Activated T-cell treated with anti-CD3 and anti-CD28 coated beads, Interleukin-2, amount 50 U/mL, for 48 hours (primary cell): ENCODE measurements around the gene TEAD2.

ENCODE experiments used
- DNase-seq, 2 experiments: peaks; one replicate each; pipeline ENCODE4 v3.0.0-alpha.2; 2020

The TEAD2 gene

DNA sequence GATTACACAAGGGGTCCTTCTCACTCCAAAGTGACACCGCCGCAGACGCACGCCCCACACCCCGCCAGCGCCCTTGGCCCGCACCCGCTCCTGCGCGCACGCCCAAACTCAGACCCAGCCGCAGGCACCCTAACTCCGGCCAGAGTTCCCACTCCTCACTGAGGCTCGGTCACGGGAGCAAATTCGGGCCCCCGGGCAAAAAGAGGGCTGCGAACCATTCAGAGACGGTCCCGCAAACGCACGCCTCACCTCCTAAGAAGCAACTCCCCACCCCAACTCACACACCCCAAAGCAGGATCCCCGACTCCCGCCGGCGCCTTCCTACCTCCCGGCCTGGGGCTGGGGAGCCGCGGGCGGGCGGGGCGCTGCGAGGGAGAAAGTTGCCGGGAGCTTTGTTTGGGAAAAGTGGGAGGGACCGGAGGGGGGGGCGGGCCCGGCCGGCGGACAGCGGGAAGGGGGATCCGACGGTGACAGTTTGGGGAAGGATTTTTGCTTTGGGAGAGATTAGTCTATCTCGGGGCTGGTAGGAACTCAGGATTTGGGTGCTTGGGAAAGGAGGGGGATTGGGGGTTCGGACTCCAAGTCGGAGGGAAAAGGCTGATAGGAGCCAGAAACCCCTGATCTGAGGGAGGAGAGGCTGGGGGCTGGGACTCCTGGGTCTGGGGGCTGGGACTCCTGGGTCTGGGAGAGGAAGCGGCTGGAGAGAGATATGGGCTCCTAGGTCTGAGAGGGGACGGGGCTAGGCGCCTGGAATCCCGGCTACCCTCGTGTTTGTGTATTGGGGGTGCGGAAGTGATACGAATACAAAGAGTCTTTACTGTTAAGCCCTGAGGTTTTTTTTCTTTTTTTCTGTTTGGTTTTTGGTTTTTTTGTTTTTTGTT, at the start of gene TEAD2:
TEAD2 (minus strand) TSS at position 369 of the 881 bp plus-strand sequence. CDS start 2,341 bp downstream, outside the sequence.
- peak in 1 of 2 experiments; percentile 36 for DNase-seq

DNA sequence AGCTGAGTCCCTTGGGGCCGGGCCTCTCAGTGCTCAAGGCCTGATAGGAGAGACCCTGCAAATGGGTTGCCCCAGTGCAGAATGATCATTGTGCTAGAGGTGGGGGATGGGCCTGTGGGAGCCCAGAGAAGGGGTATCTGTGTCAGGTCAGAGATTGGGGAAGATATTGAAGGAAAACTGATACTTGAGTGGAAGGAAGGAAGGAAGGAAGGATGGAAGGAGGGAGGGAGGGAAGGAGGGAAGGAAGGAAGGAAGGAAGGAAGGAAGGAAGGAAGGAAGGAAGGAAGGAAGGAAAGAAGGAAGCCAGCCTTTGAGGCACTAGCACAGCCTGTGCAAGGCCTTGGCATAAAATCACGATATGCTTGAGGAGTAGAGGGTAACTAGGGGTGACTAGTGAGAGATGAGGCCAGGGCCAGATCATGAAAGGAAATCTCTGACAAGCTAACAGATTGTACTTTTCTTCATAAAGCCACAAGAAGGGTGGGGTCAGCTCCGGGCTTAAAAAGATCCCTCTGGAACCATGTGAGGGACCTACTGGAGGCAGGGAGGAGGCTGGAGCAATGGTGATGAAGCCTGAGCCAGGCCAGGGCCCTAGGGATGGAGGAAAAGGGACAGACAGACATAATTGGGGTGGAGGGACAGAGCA, 49.6 kb upstream of the TEAD2 start:
- DNase-seq, result no peak

DNA sequence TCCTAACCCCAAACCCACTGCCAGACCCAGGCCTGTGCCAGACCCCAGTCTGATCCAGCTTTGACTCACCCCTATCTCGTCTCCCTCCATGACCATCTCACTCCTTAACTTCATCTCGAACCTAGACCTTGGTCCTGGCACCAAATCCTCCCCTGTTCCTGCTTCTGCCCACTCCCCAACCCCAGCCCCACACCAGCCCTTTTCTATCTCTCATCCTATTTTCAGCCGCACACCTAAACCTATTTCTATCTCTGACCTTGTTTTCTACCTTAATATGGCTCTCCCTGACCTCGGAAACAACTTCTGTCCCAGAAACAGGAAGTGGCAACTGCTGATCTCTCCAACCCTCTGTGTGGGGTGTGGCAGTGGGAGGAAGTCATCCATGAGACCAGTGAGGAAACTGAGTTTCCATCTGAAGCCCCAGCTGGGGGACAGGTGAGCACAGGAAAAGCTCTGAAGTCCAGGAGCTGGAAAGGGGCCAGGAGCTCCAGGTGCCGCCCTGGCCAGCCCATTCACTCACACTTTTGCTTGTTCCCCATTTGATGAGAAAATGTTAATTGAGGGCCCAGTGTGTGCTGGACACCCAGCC, 47.3 kb upstream of the TEAD2 start:
- peak in 1 of 2 experiments; percentile 39 for DNase-seq

DNA sequence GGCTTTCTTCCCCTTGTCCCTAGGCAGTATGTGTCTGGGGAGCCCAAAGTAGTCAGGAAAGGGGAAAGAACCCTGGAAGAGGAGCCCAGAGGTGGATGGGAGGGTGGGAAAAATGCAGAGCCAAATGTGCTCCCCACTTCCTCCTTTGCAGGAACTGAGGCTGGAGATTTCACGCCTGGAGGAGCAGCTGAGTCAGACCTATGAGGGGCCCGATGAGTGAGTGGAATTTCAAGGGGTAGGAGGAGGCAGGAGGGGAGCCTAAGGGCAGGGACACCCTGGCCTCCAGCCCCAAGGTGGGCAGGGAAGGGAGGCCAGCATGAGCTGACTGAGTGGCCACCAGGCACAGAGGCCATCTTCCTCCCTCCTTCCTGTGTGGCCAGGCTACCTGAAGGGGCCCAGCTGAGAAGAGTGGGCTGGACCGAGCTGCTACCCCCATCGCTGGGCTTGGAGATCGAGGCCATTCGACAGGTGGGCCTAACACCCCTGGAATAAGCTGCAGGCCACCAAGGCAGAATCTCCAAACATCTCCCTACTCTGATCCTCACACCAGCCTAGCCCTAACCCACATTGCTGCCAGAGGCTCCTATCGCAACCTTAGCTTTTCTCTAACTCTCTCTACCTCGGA, 46.7 kb upstream of the TEAD2 start:
- no peak for DNase-seq

DNA sequence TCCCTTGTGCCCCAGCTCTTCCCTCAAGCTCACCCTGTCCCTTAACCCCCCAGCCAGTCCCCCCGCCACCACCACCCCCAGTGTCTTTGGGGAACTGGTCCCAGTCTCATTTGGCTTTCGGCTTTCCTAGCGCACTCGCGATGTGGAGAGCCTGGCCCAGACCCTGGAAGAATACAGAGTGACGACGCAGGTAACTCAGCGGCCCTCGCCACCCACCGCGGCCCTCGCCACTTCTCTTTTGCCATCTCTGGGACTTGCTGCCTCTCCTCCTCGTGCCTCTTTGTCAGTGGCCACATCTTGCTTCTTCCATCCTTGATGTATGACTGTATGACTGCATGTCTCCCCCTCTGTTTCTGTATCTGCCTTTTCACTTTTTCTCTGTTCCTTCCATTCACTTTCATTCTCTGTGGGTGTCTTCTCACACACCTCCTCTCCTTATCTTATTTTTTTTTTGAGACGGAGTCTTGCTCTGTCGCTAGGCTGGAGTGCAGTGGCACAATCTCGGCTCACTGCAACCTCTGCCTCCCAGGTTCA, 45.3 kb upstream of the TEAD2 start:
- no peak for DNase-seq

DNA sequence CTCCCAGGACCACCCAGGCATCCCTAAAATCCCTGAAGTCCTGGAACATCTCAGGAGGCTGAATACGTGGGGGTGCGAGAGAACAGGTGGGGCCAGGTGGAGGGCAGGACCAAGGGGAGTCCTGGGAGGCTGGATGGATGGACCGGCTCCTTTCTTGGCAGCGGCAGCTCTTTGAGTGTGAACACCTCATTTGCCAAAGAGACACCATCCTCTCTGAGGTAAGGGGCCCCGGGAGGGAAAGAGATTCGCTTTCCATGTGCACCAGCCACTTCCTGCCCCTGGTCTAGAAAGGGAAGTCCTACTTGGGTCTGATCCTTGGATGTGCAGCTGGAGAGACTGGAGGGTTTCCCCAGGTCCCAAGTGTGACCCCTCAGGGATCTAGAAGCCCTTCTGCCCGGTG, 44.9 kb upstream of the TEAD2 start:
- DNase-seq, result no peak

DNA sequence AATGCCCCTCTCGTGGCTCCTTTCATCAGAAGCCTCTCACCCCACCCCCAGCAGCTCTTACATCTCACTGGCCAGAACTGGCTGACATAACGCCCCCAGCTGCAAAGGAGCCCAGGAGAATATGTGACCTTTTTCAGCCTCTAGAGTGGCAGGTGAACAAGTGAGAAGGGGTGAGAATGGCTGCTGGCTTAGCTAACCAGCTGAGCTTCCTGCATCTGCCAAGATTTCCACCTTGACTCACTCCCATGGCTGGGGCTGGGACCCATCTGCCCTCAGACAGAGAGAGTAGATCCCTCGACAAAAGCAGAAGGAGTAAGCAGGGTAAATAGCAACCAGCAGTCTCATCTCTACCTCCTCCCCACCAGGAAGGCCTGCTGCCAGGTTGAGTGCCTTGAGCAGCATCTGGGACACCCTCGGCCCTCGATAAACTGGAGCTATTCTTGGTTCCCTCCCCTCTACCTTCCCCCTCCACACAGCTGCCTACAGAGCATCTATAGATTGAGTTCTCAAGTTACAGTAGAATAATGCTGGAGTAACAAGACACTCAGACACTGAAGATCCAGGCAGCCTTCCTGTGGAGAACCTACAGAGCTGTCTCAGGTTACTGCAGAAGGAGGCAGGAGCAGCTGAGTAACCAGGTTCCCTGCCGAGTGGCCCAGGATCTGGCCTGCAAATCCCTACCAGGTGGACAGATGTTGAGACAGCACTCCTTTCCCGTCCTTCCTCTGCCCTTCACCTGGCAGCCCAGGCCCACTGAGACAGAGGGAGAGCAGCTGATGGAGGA, 41.4 kb upstream of the TEAD2 start:
- no peak for DNase-seq

DNA sequence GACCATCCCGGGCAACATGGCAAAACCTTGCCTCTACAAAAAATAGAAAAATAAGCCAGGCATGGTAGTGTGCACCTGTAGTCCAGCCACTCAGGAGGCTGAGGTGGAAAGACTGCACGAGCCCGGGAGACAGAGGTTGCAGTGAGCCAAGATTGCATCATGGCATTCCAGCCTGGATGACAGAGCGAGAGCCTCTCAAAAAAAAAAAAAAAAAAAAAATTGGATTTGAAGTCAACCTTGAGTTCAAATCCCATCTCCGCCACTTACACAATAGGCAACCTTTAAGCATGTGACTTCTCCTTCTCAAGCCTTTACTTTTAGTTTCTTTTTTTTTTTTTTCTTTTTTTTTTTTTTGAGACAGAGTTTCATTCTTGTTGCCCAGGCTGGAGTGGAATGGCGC, 37.8 kb upstream of the TEAD2 start:
- DNase-seq, result no peak

DNA sequence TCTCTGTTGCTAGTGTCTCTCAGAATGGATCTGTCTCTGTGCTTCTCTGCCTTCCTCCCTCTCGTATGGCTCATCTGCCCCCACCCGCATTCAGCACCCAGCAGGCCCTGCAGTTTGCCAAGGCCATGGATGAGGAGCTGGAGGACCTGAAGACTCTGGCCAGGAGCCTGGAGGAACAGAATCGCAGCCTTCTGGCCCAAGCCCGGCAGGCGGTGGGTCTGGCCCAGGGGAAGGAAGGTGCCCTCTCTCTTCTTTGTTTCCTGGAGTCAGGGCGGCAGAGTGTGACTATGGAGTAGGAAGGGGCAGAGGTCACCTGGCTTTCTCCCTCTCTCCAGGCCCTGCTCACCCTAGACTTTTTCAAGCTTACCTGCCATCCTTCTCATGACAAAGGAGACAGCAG, 36.7 kb upstream of the TEAD2 start:
- DNase-seq, result no peak

DNA sequence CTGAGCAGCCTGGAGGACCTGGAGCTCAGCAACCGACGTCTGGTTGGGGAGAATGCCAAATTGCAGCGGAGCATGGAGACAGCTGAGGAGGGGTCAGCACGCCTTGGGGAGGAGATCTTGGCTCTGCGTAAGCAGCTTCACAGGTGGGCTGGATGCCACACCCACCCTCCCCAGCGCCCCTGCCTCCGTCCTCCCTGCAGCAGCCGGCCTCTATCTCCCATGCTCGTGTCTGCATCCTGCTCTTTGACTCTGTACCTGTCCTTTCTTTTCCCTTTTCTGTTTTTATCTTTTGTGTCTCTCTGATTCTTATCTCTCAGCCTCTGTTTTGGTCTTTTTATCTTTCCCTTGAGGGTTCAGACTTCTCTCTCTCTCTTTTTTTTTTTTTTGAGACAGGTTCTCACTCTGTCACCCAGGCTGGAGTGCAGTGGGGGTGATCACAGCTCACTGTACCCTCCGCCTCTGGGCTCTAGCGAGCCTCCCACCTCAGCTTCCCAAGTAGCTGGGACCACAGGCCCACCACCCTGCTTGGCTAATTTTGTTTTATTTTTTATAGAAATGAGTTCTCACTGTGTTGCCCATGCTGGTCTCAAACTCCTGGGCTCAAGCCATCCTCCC, 35.9 kb upstream of the TEAD2 start:
- no peak for DNase-seq

DNA sequence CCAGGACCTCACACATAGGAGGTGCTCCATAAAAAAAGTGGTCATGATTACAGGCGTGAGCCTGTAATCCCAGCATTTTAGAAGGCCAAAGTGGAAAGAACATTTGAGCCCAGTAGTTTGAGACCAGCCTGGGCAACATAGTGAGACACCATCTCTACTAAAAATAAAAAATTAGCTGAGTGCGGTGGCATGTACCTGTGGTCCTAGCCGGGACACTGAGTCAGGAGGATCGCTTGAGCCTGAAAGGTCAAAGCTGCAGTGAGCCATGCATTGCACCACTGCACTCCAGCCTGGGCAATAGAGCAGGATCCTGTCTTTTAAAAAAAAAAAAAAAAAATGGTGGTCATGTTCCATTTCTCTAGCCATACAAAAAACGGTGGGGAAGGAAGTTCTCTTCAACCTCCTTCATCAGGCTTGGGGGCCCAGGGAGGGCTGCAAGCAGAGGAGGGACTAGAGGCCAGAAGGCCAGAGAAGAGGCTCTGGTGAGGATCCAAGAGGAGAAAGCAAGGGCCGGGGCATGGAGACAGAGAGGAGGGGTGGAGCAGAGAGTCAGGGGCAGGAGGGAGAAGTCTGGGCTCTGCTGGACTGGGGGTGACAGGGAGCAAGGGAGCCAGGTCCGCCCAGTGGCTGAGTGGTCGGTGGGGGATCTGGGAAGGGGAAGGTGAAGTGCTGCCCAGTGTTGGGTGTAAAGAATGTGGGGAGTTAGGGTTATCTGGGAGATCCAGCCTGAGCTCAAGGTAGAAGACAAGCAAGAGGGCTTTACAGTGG, 34.7 kb upstream of the TEAD2 start:
- no peak for DNase-seq

DNA sequence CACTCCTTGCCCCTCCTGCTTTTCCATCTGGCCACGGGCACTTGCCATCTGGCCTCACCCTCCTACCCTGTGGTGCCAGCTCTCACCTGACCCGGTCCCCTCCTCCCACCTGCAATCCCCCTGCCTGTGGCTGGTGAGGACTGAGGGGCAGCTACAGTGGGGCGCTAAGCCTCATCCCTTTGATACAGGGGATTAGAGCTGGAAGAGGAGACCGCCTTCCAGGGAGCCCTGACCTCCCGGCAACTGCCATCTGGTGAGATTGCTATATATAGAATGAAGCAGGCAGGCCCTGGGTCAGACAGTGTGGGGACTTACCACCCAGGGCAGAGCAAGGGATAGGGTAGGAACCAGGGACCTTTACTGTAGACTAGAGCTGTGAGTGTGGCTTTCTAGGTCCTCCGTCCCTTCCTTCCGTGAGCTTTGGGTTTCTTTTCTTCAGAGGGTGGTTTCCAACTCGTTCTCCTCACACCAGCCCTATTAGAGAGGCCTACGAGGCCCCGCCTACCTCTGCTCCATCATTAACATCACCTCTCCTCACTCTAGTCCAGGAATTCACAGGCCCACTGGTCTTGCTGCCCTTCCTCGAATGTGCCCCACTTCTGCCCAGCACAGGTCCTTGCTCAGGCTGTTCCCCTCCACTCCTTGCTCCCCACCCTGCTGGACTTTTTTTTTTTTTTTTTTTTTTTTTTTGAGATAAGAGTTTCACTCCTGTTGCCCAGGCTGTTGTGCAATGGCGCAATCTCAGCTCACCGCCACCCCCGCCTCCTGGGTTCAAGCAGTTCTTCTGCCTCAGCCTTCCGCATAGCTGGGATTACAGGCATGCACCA, 33.6 kb upstream of the TEAD2 start:
- DNase-seq, result no peak

DNA sequence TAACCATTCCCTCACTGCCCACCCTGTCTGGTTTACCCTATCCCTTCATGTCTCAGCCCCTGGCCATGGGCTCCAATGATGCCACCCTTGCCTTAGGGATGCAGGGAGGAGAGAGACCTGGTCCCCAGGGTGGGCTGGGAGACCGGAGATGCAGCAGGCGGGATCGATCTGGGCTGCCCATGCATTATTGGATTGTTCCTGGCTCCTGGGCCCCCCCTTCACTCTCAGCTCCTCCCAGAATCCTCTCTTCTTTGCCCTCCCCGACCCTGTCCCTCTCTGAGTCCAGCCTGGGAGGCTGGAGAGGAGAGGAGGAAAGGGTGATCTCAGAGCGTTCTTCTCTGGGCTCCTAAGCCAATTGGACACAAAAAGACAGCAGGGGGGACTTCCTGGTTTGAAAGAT, 31.7 kb upstream of the TEAD2 start:
- DNase-seq, result no peak

DNA sequence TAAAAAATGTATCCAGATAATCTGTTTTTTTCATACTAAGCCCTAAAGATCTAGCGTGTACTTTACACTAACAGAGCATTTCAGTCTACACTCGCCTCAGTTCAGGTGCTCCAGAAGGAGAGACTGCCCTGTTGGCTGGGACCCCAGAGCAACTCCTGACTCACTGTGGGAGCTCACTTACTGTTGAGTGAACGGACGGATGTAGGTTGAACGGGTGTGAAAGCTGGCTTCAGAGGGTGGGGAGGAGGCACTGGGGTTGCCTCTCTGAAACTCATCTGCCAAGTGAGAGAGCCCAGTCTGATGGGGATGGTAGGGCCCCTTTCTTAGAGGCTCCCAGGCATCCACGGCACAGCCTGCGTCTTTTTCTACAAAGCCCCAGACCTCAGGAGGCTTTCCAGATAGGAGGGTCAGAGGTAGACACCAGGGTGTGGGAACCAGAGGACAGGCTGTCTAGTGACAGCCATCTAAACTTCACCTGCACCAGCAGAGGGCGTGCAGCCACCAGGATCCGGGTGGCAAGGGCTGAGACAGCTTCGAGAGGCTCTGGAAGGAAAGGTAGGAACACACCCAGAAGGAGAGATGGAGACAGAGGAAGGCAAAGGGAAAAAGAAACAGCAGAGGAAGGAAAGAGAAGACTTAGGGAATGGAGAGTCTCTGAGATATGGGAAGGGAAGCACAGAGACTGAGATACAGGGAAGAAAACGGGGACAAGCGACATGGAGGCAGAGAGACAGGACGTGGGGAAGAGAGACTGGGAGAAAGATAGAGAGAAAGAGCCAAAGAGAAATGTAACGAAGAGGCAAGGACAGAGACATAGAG, 29.6 kb upstream of the TEAD2 start:
- DNase-seq, result peak; percentile 84

DNA sequence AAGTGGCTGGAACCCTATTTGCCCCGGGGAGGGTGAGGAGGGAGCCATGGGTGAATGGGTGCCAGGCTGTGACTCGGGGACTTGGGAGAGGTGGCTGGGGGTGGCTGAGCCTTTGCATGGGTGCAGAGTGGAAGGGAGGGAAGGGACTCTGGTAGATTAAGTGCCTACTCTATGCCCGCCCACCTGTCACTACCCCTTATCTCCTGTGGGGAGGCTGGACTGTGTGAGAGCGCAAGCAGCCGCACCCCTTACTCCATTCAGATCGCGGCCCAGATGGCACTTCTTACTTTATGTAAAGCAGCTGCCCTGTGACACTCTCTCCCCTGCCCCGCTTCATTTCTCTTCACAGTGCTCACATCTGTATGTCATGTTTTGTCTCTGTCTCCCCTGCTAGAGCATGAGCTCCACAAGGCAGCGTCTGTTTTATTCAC, 28.7 kb upstream of the TEAD2 start:
- no peak for DNase-seq

DNA sequence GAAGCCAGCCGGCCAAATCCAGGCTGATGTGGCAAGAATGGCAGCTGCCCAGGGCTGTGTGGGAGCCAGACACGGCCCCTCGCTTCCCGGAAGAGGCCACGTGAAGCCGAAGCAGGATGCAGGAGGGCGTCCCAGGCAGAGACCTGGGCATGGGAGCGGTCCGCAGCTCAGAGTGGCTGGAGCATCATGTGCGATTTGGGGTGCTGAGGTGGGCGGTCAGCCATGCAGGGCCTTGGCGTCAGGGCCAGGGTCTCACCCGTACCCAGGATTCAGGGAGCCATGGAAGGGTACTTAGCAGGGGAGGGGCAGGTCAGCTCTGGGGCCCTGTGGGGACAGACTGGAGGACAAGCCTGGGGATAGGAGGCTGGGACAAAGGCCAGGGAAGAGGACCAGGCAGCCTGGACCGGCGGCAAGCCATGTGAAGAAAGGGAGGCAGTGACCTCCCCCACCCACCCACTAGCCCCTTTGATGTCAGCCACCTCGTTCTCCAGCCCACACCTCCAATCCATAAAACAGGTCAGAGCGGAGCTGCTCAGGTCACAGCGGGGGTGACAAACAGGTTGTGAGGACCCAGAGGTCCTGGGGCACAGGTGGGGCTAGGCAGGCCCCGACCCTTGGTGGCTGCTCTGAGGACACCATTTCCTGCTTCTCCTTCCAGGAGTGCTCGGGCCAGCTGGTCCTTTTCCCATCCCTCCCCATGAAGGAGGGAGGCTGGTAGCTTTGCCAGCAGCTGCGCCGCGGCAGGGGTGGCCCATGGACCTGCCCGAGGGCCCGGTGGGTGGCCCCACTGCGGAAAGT, 28.1 kb upstream of the TEAD2 start:
- no peak for DNase-seq

DNA sequence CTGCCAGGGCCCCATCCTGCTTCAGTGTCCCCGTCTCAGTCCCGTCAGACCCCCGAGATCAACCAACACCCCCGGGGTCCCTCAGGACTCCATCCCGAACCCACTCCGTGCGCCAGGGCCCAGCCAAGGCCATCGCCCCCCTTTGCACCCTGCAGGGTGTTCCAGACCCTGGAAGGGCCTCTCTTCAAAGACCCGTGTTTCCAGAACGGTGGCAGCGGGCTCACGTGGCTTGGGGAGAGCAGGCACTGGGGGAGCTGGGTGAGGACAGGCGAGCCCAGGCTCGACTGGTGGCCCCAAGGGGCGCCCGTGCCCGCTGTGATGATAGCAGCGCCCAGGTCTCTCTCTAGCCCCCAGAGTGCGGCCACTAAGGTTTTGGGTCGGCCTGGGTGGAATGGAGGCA, 27.2 kb upstream of the TEAD2 start:
- DNase-seq, result no peak

DNA sequence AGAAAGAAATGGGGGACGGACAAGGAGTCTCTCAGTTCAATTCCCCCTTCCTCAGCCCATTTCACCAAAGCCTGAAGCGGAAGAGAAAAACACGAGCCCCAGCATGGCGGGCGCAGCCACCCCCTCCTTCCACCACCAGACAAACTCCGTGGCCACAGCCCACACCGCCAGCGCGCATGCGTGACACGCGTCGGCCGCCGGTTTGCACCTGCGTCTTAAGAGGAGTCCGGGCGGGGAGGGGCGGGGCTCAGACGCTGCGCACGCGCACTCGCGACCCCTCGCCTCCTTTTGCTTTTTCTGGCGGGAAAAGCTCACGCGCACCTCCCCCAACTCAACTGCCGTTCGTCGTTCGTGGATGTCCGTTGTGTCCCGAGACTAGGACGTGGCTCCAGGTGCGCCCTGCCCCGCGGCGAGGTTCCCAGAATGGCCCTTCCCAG, 25.7 kb upstream of the TEAD2 start, which contains the start of gene KASH5:
KASH5 (plus strand) TSS at position 314 of the 437 bp plus-strand sequence. CDS start 2,635 bp downstream, outside the sequence.
- peak; percentile 82 to 86 for DNase-seq
